ENCODE results near the gene CD40. TPM values are rescaled to one million over a fixed set of nuclear protein-coding genes. Genes with fewer than 3 reads are reported as not detected.

Gene CD40
- total and polyA plus RNA-seq, 2 of the 8 experiments (the other 6 are each of a cell fraction or from before 2014, with no cell fraction given): 14.5 to 18.8 TPM

- POLR2A ChIA-PET (ENCODE audit: partially characterized antibody): interaction anchor here (1.1 kb wide), 1 partner anchor 9 kb away, joined by 4 read pairs; no protein-coding TSS in a partner anchor
- Histone ChIP-seq H3K4me2 (ENCODE audit: insufficient read depth in 1 of 2, low read depth in 2 of 2, low read length in 2 of 2) (no peak overlapping the region), H3K18ac (ENCODE audit: extremely low read depth, low read length) (no peak overlapping the region), H3K14ac (ENCODE audit: insufficient read length) (no peak overlapping the region), H3K9ac (replicated peaks in 1 of 4; ENCODE audit: extremely low read depth in 1 of 4, low read depth in 3 of 4, low read length in 3 of 4) (no peak overlapping the region), H4K5ac (ENCODE audit: insufficient read length, low read depth, low read length) (no peak overlapping the region), H3K23ac (ENCODE audit: insufficient read length) (no peak overlapping the region), H3K9me3 (ENCODE audit: insufficient read depth in 2 of 2, low read depth in 1 of 2, low read length in 1 of 2) (no peaks in the 10 kb centered on the region), H2BK20ac (ENCODE audit: low read length) (no peak overlapping the region), H4K8ac (ENCODE audit: extremely low read depth, insufficient read depth, low read length) (no peak overlapping the region), H3K79me1 (ENCODE audit: low read depth, low read length) (no peaks in the 10 kb centered on the region), H3K56ac (replicated peaks; ENCODE audit: insufficient read length, low read depth, low read length) (no peak overlapping the region), H2AFZ (ENCODE audit: low read length) (no peak overlapping the region), H3K23me2 (ENCODE audit: low read depth, low read length) (no peaks in the 10 kb centered on the region), H2BK15ac (ENCODE audit: low read length) (no peak overlapping the region), H3K36me3 (ENCODE audit: control insufficient read depth in 2 of 4, insufficient read depth in 4 of 4, low read length in 3 of 4) (no peaks in the 10 kb centered on the region), H2BK12ac (ENCODE audit: low read depth, low read length) (no peak overlapping the region), H3K27me3 (replicated peaks in 1 of 4; ENCODE audit: control insufficient read depth in 3 of 4, extremely low read depth in 1 of 4, insufficient read depth in 3 of 4, low read length in 3 of 4) (peaks cover 0 to 4% (median 2%) of the 10 kb centered on the region in 4 experiments; a peak in 4 of 7 replicates), H3K4me1 (replicated peaks in 1 of 4; ENCODE audit: control insufficient read depth in 3 of 4, insufficient read depth in 4 of 4, low read length in 3 of 4) (peaks cover 3 to 12% (median 7%) of the 10 kb centered on the region in 4 experiments), H3K27ac (ENCODE audit: low read depth, low read length) (no peak overlapping the region), H2BK5ac (ENCODE audit: low read depth, low read length) (no peak overlapping the region), H3K4ac (replicated peaks; ENCODE audit: insufficient read length, low read depth, low read length) (no peak overlapping the region), H4K91ac (replicated peaks; ENCODE audit: insufficient read length, low read length) (no peak overlapping the region), H2BK120ac (replicated peaks; ENCODE audit: low read depth, low read length) (no peak overlapping the region), H4K20me1 (replicated peaks in 1 of 2; ENCODE audit: control insufficient read depth in 1 of 2, insufficient read depth in 2 of 2, low read length in 2 of 2) (no peaks in the 10 kb centered on the region), H2AK5ac (ENCODE audit: low read depth, low read length) (no peak overlapping the region), H3K79me2 (ENCODE audit: control insufficient read depth in 1 of 2, insufficient read depth in 2 of 2, low read length in 2 of 2) (no peaks in the 10 kb centered on the region), H3K4me3 (ENCODE audit: extremely low read depth in 1 of 4, insufficient read depth in 2 of 4, low read depth in 3 of 4, low read length in 4 of 4) (no peak overlapping the region)
- CTCF ChIA-PET (ENCODE audit: partially characterized antibody): interaction anchor here (0.9 to 8.1 kb wide), 13 partner anchors 14 to 215 kb away, joined by 3 to 171 read pairs (median 6); partner anchors contain the start of gene CD40
- no peak for TF ChIP-seq FOSL1 (IDR thresholded peaks at IDR 0.05; ENCODE audit: insufficient read depth, low read depth, low read length)
- TF ChIP-seq SIX5 (IDR thresholded peaks at IDR 0.05; ENCODE audit: low read depth, low read length): no peak
- no peak for TF ChIP-seq TAF1 (IDR thresholded peaks at IDR 0.05; ENCODE audit: low read depth, low read length)
- no peak for TF ChIP-seq CBX5 (IDR thresholded peaks at IDR 0.05; ENCODE audit: low read depth, low read length)
- no peak for TF ChIP-seq SIN3A (conservative IDR thresholded peaks at IDR 0.05 in 1 of 2, IDR thresholded peaks at IDR 0.05 in 1 of 2; ENCODE audit: low read depth in 1 of 2, low read length in 2 of 2)
- no peak for TF ChIP-seq SIRT6 (IDR thresholded peaks at IDR 0.05; ENCODE audit: low read length)
- TF ChIP-seq BACH1 (IDR thresholded peaks at IDR 0.05; ENCODE audit: low read length): no peak
- TF ChIP-seq CTBP2 (IDR thresholded peaks at IDR 0.05; ENCODE audit: borderline replicate concordance, insufficient read depth, insufficient read length, low read length): no peak
- no peak for TF ChIP-seq CHD2 (IDR thresholded peaks at IDR 0.05; ENCODE audit: low read length)
- WGBS, 2 experiments (ENCODE audit: extremely low coverage in 1 of 2, insufficient coverage in 1 of 2, insufficient read length in 1 of 2, insufficient replicate concordance in 2 of 2, low coverage in 1 of 2, low lambda C conversion rate in 2 of 2, missing lambda C conversion rate in 1 of 2): 85% methylated on average over 7 of the region's 7 CpGs; no CpG with 5 or more reads in 1 of the 2 experiments
- no peak for DNase-seq (ENCODE audit: low read depth in 1 of 2, low spot score in 2 of 2)
- no peak for FAIRE-seq
Observed at GRCh38 chr20:46134716-46135115, 16.6 kb downstream of the CD40 start.

Measured in H1 (cell line).